HEK293 (cell line): ENCODE measurements around the gene BRF1.

Source experiments
- CTCF ChIP-seq: fragments of 450-650 bp; formaldehyde crosslinking; IDR thresholded peaks from 2 replicates; pipeline ENCODE4 v1.5.1; 2016; ENCODE audit warnings: missing biosample characterization, missing genetic modification characterization
- PBX3 ChIP-seq: sonication (generic); formaldehyde crosslinking; IDR thresholded peaks from 2 replicates; pipeline ENCODE4 v1.8.1; 2022; ENCODE audit warnings: mild to moderate bottlenecking, moderate library complexity, missing genetic modification reagents
- YY2 ChIP-seq: fragments of 450-650 bp; formaldehyde crosslinking; IDR thresholded peaks from 2 replicates; pipeline ENCODE4 v1.5.1; 2016; ENCODE audit warnings: missing biosample characterization, missing genetic modification characterization
- ZBTB20 ChIP-seq: fragments of 450-650 bp; formaldehyde crosslinking; IDR thresholded peaks from 2 replicates; pipeline ENCODE4 v1.5.1; 2016; ENCODE audit warnings: missing biosample characterization, missing genetic modification characterization
- ZNF10 ChIP-seq: fragments of 450-650 bp; formaldehyde crosslinking; IDR thresholded peaks from 2 replicates; pipeline ENCODE4 v1.5.1; 2017; ENCODE audit warnings: missing biosample characterization, missing genetic modification characterization
- ZNF114 ChIP-seq: fragments of 450-650 bp; formaldehyde crosslinking; IDR thresholded peaks from 2 replicates; pipeline ENCODE4 v1.5.0; 2017; ENCODE audit warnings: missing biosample characterization, missing genetic modification characterization
- ZNF274 ChIP-seq, 2 experiments: fragments of 200-500 bp in 1 of 2; fragments of 450-650 bp in 1 of 2; sonication (Bioruptor generic) in 1 of 2; formaldehyde crosslinking in 1 of 2; IDR thresholded peaks; 2 replicates each; pipeline versions ENCODE4 v1.5.1 to v1.6.1; 2014 to 2016; ENCODE audit warnings: borderline replicate concordance in 1 of 2, inconsistent platforms in 1 of 2, low read length in 1 of 2, missing biosample characterization in 1 of 2, missing genetic modification characterization in 1 of 2
- ZNF423 ChIP-seq: fragments of 450-650 bp; formaldehyde crosslinking; IDR thresholded peaks from 2 replicates; pipeline ENCODE4 v1.5.1; 2016; ENCODE audit warnings: missing biosample characterization, missing genetic modification characterization
- ZNF521 ChIP-seq: fragments of 450-650 bp; formaldehyde crosslinking; IDR thresholded peaks from 2 replicates; pipeline ENCODE4 v1.5.1; 2017; ENCODE audit warnings: missing biosample characterization, mild to moderate bottlenecking, missing genetic modification characterization
- ZNF621 ChIP-seq: fragments of 450-650 bp; formaldehyde crosslinking; IDR thresholded peaks from 2 replicates; pipeline ENCODE4 v1.5.1; 2017; ENCODE audit warnings: missing biosample characterization, missing genetic modification characterization
- ZNF747 ChIP-seq: fragments of 450-650 bp; formaldehyde crosslinking; IDR thresholded peaks from 2 replicates; pipeline ENCODE4 v1.5.1; 2016; ENCODE audit warnings: missing biosample characterization, missing genetic modification characterization
- ZNF776 ChIP-seq: fragments of 450-650 bp; formaldehyde crosslinking; IDR thresholded peaks from 2 replicates; pipeline ENCODE4 v1.5.0; 2017; ENCODE audit warnings: missing biosample characterization, missing genetic modification characterization, borderline replicate concordance
- ZNF777 ChIP-seq: fragments of 450-650 bp; formaldehyde crosslinking; IDR thresholded peaks from 2 replicates; pipeline ENCODE4 v1.5.1; 2017; ENCODE audit warnings: missing biosample characterization, missing genetic modification characterization, borderline replicate concordance
- TF ChIP-seq, protein P1 (sequence below): fragments of 450-650 bp; formaldehyde crosslinking; IDR thresholded peaks from 2 replicates; pipeline ENCODE4 v1.5.1; 2016; ENCODE audit warnings: missing biosample characterization, missing genetic modification characterization

DNA sequence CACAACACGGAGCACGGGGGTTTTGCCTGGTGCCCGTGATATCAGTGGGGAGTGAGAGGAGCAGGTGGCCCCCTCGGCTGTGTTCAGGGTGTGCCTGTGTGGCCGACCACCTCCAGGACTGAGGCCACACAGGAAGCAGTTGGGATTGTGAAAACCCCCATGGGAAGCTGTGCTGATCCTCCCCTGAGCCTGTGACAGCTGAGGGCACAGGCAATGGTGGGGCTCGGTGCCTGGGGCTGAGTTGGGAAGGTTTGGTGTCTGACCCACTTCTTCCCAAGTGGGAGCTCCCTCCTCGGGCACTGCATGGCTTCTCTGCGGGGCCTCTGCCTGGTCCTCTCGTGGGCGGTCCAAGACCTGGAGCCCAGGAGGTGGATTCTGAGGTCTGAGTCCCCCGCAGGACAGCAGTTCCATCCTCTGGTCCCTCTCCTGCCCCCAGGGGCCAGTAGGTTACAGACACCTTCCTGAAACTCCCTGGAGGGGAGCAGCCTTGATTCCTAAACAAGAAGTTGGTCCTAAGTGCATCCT, 31.6 kb upstream of the BRF1 start:
- no peak for TF ChIP-seq ZNF114 (tag by site-specific recombination)
- no peak for TF ChIP-seq ZNF777 (tag by site-specific recombination)
- no peak for TF ChIP-seq CTCF (tag by site-specific recombination)
- no peak for TF ChIP-seq ZNF274 (IDR thresholded peaks at IDR 0.05; ENCODE audit: low read length)
- TF ChIP-seq ZNF274 (tag by site-specific recombination; IDR thresholded peaks at IDR 0.05; ENCODE audit: borderline replicate concordance) = no peak
- TF ChIP-seq ZNF776 = no peak
- no peak for TF ChIP-seq ZNF10 (tag by site-specific recombination)
- TF ChIP-seq PBX3 (CRISPR knock-in tag) = no peak
- no peak for TF ChIP-seq ZNF747
- no peak for TF ChIP-seq ZNF521 (tag by site-specific recombination)
- no peak for TF ChIP-seq ZNF423 (tag by site-specific recombination)
- TF ChIP-seq YY2 (tag by site-specific recombination) = no peak
- TF ChIP-seq ZBTB20 (tag by site-specific recombination) = no peak
- TF ChIP-seq, protein P1, sequence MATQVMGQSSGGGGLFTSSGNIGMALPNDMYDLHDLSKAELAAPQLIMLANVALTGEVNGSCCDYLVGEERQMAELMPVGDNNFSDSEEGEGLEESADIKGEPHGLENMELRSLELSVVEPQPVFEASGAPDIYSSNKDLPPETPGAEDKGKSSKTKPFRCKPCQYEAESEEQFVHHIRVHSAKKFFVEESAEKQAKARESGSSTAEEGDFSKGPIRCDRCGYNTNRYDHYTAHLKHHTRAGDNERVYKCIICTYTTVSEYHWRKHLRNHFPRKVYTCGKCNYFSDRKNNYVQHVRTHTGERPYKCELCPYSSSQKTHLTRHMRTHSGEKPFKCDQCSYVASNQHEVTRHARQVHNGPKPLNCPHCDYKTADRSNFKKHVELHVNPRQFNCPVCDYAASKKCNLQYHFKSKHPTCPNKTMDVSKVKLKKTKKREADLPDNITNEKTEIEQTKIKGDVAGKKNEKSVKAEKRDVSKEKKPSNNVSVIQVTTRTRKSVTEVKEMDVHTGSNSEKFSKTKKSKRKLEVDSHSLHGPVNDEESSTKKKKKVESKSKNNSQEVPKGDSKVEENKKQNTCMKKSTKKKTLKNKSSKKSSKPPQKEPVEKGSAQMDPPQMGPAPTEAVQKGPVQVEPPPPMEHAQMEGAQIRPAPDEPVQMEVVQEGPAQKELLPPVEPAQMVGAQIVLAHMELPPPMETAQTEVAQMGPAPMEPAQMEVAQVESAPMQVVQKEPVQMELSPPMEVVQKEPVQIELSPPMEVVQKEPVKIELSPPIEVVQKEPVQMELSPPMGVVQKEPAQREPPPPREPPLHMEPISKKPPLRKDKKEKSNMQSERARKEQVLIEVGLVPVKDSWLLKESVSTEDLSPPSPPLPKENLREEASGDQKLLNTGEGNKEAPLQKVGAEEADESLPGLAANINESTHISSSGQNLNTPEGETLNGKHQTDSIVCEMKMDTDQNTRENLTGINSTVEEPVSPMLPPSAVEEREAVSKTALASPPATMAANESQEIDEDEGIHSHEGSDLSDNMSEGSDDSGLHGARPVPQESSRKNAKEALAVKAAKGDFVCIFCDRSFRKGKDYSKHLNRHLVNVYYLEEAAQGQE (tag by site-specific recombination) = no peak
- no peak for TF ChIP-seq ZNF621 (tag by site-specific recombination)
